HepG2 (cell line): ENCODE results near the gene EMP2. TPM values are rescaled to one million over a fixed set of nuclear protein-coding genes. Genes with fewer than 3 reads are reported as not detected.

Source experiments
- CREB1 ChIP-seq, 2 experiments: fragments of 450-650 bp in 1 of 2; IDR thresholded peaks; 2 replicates each; pipeline ENCODE4 v1.6.1; 2016 to 2017; ENCODE audit warnings: control low read depth in 1 of 2, mild to moderate bottlenecking in 1 of 2, missing compliant biosample characterization in 1 of 2, missing genetic modification characterization in 1 of 2
- GATAD2A ChIP-seq: IDR thresholded peaks from 2 replicates; pipeline ENCODE4 v1.6.1; 2016
- MBNL3 ChIP-seq: fragments of 250-450 bp; sonication (Bioruptor Pico); conservative IDR thresholded peaks from 2 replicates; pipeline ENCODE4 v1.8.0; 2022; ENCODE audit warnings: mild to moderate bottlenecking, inconsistent platforms
- MXI1 ChIP-seq: IDR thresholded peaks from 3 replicates; pipeline ENCODE4 v1.6.1; 2012; ENCODE audit warnings: low read depth, low read length, inconsistent platforms, borderline replicate concordance
- NFE2L2 ChIP-seq: fragments of 150-350 bp; IDR thresholded peaks from 2 replicates; pipeline ENCODE4 v1.6.1; 2014; ENCODE audit warnings: low read length
- NR1H2 ChIP-seq: sonication (generic); formaldehyde crosslinking; IDR thresholded peaks from 2 replicates; pipeline ENCODE4 v1.8.1; 2022; ENCODE audit warnings: low read depth, missing genetic modification reagents, borderline replicate concordance
- POLR2AphosphoS5 ChIP-seq: IDR thresholded peaks from 2 replicates; pipeline ENCODE4 v1.6.1; 2012; ENCODE audit warnings: low read depth, low read length
- RXRA ChIP-seq: sonication (generic); formaldehyde crosslinking; IDR thresholded peaks from 2 replicates; pipeline ENCODE4 v1.5.1; 2020; ENCODE audit warnings: missing genetic modification reagents
- SYNCRIP ChIP-seq: fragments of 200-400 bp; formaldehyde crosslinking; IDR thresholded peaks from 2 replicates; pipeline ENCODE4 v1.6.1; 2018; ENCODE audit warnings: mild to moderate bottlenecking, low read depth, low read length; ENCODE audit not compliant: insufficient read depth
- ZBTB20 ChIP-seq: sonication (generic); formaldehyde crosslinking; IDR thresholded peaks from 2 replicates; pipeline ENCODE4 v1.8.1; 2023; ENCODE audit warnings: missing genetic modification reagents, low read depth, mild to moderate bottlenecking, borderline replicate concordance
- ZBTB3 ChIP-seq: sonication (generic); formaldehyde crosslinking; IDR thresholded peaks from 2 replicates; pipeline ENCODE4 v1.4.0; 2020; ENCODE audit warnings: low read depth, mild to moderate bottlenecking, moderate library complexity, missing genetic modification reagents, borderline replicate concordance
- ZFP37 ChIP-seq: sonication (generic); formaldehyde crosslinking; IDR thresholded peaks from 2 replicates; pipeline ENCODE4 v1.4.0; 2020; ENCODE audit warnings: missing genetic modification reagents, borderline replicate concordance
- ZFP82 ChIP-seq: sonication (generic); formaldehyde crosslinking; IDR thresholded peaks from 2 replicates; pipeline ENCODE4 v1.5.1; 2020; ENCODE audit warnings: mild to moderate bottlenecking, missing genetic modification reagents, borderline replicate concordance
- ZNF34 ChIP-seq: sonication (generic); formaldehyde crosslinking; IDR thresholded peaks from 2 replicates; pipeline ENCODE4 v1.4.0; 2020; ENCODE audit warnings: mild to moderate bottlenecking, missing genetic modification reagents, borderline replicate concordance
- ZNF432 ChIP-seq: sonication (generic); formaldehyde crosslinking; IDR thresholded peaks from 2 replicates; pipeline ENCODE4 v1.5.0; 2020; ENCODE audit warnings: missing genetic modification reagents, mild to moderate bottlenecking, borderline replicate concordance
- ZNF652 ChIP-seq: IDR thresholded peaks from 2 replicates; pipeline ENCODE4 v1.6.1; 2016; ENCODE audit warnings: low read depth, borderline replicate concordance
- polyA plus RNA-seq, 8 experiments: library from polyadenylated mRNA; depleted of rRNA in 3 of 8; stranded (reverse) in 7 of 8; unstranded in 1 of 8; fragments of >200 nt; fragmentation: Illumina TruSeq in 4 of 8; extraction: Trizol in 4 of 8; gene quantifications; 2 replicates each; pipeline versions ENCODE4 v1.2.1 to v1.2.3, GENCODE V29; 2011 to 2016; ENCODE audit warnings: low read depth in 4 of 8, missing spikeins in 1 of 8, mixed read lengths in 1 of 8; ENCODE audit not compliant: insufficient read depth in 1 of 8
- total RNA-seq, 5 experiments: library from RNA; depleted of rRNA; stranded (reverse); fragments of >200 nt; fragmentation: Illumina TruSeq; extraction: Trizol; gene quantifications; 2 replicates each; pipeline ENCODE4 v1.2.3, GENCODE V29; 2016; ENCODE audit warnings: low read depth in 1 of 5
- TF ChIP-seq, protein P1 (sequence below): sonication (generic); formaldehyde crosslinking; IDR thresholded peaks from 2 replicates; pipeline ENCODE4 v1.4.0; 2020; ENCODE audit warnings: missing genetic modification reagents
- TF ChIP-seq, protein P2 (sequence below): sonication (generic); formaldehyde crosslinking; IDR thresholded peaks from 2 replicates; pipeline ENCODE4 v1.4.0; 2020; ENCODE audit warnings: missing genetic modification reagents, borderline replicate concordance
- TF ChIP-seq, protein P3 (sequence below): sonication (generic); formaldehyde crosslinking; IDR thresholded peaks from 2 replicates; pipeline ENCODE4 v1.5.1; 2020; ENCODE audit warnings: missing genetic modification reagents, mild to moderate bottlenecking, borderline replicate concordance
- TF ChIP-seq, protein P4 (sequence below): sonication (generic); formaldehyde crosslinking; IDR thresholded peaks from 2 replicates; pipeline ENCODE4 v1.8.0; 2022; ENCODE audit warnings: mild to moderate bottlenecking, missing genetic modification reagents, moderate library complexity

EMP2 gene
- total and polyA plus RNA-seq, 2 of the 13 experiments (the other 11 are each of a cell fraction or from before 2014, with no cell fraction given): 24.6 to 91.2 TPM

DNA sequence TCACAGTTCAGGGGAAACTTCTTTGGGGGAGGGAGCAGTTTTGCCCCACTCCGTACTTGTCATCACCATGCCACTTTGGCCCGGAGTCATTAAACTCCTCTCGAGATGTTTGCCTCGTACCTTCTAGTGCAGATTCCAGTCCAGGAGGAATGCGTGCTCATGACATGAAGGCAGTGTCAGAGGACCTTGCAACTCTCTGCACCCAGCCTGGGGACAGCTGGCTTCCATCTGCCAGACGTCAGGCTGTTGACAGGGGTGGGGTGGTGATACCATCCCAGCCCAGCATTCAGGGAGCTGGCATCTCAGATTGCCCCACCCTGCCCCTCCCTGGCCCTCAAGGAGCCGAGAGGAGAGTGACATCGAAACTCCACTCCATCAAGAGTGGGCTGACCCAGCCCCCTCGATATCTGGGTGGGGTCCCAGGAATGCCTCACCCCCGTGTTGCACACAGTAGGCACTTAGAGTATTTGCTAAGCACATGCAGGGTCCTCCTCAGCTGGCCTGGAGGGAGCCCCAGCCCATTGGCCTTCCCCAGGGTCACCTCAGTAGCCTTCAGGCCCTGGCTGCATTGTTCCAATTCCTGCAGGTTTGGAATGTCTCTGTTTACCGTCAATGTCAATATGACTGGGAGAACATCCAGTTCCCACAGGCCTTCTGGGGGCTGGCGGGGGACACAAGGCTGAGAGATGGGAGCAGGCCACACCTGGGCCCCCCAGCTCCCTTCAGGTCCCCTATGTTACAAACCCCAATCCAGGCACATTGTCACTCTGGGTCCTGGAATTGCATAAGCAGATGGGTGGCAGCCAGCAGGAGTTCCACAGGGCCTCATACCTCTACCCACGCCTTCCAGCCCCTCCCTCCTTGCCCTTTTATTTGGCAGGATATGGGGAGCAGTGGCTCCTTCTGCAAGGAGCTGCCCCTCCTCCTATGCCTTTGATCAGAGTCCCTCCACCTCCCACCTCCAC, 21.3 kb upstream of the EMP2 start (continued):
- TF ChIP-seq NR1H2 (no peak), ZNF432 (CRISPR knock-in tag) (no peak), ZNF34 (no peak), ZBTB3 (no peak), ZBTB20 (CRISPR knock-in tag) (no peak), CREB1 (IDR thresholded peaks at IDR 0.05) (no peak), CREB1 (CRISPR knock-in tag; IDR thresholded peaks at IDR 0.05) (no peak), MXI1 (no peak), ZFP82 (no peak), GATAD2A (CRISPR knock-in tag) (peak; percentile 69), ZFP37 (no peak), ZNF652 (CRISPR knock-in tag) (no peak), RXRA (peak; percentile 75), NFE2L2 (no peak), POLR2AphosphoS5 (no peak), MBNL3 (CRISPR knock-in tag) (no peak), SYNCRIP (no peak)
- TF ChIP-seq, protein P1, sequence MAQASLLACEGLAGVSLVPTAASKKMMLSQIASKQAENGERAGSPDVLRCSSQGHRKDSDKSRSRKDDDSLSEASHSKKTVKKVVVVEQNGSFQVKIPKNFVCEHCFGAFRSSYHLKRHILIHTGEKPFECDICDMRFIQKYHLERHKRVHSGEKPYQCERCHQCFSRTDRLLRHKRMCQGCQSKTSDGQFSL: no peak
- TF ChIP-seq, protein P2, sequence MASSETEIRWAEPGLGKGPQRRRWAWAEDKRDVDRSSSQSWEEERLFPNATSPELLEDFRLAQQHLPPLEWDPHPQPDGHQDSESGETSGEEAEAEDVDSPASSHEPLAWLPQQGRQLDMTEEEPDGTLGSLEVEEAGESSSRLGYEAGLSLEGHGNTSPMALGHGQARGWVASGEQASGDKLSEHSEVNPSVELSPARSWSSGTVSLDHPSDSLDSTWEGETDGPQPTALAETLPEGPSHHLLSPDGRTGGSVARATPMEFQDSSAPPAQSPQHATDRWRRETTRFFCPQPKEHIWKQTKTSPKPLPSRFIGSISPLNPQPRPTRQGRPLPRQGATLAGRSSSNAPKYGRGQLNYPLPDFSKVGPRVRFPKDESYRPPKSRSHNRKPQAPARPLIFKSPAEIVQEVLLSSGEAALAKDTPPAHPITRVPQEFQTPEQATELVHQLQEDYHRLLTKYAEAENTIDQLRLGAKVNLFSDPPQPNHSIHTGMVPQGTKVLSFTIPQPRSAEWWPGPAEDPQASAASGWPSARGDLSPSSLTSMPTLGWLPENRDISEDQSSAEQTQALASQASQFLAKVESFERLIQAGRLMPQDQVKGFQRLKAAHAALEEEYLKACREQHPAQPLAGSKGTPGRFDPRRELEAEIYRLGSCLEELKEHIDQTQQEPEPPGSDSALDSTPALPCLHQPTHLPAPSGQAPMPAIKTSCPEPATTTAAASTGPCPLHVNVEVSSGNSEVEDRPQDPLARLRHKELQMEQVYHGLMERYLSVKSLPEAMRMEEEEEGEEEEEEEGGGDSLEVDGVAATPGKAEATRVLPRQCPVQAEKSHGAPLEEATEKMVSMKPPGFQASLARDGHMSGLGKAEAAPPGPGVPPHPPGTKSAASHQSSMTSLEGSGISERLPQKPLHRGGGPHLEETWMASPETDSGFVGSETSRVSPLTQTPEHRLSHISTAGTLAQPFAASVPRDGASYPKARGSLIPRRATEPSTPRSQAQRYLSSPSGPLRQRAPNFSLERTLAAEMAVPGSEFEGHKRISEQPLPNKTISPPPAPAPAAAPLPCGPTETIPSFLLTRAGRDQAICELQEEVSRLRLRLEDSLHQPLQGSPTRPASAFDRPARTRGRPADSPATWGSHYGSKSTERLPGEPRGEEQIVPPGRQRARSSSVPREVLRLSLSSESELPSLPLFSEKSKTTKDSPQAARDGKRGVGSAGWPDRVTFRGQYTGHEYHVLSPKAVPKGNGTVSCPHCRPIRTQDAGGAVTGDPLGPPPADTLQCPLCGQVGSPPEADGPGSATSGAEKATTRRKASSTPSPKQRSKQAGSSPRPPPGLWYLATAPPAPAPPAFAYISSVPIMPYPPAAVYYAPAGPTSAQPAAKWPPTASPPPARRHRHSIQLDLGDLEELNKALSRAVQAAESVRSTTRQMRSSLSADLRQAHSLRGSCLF: no peak
- TF ChIP-seq, protein P3, sequence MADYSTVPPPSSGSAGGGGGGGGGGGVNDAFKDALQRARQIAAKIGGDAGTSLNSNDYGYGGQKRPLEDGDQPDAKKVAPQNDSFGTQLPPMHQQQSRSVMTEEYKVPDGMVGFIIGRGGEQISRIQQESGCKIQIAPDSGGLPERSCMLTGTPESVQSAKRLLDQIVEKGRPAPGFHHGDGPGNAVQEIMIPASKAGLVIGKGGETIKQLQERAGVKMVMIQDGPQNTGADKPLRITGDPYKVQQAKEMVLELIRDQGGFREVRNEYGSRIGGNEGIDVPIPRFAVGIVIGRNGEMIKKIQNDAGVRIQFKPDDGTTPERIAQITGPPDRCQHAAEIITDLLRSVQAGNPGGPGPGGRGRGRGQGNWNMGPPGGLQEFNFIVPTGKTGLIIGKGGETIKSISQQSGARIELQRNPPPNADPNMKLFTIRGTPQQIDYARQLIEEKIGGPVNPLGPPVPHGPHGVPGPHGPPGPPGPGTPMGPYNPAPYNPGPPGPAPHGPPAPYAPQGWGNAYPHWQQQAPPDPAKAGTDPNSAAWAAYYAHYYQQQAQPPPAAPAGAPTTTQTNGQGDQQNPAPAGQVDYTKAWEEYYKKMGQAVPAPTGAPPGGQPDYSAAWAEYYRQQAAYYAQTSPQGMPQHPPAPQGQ: peak; percentile 82; the same call in 1 of the 2 replicates
- TF ChIP-seq, protein P4, sequence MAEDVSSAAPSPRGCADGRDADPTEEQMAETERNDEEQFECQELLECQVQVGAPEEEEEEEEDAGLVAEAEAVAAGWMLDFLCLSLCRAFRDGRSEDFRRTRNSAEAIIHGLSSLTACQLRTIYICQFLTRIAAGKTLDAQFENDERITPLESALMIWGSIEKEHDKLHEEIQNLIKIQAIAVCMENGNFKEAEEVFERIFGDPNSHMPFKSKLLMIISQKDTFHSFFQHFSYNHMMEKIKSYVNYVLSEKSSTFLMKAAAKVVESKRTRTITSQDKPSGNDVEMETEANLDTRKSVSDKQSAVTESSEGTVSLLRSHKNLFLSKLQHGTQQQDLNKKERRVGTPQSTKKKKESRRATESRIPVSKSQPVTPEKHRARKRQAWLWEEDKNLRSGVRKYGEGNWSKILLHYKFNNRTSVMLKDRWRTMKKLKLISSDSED (CRISPR knock-in tag): no peak
